AG04450 (cell line): ENCODE results near the gene ZFHX3. TPM values are rescaled to one million over a fixed set of nuclear protein-coding genes. Genes with fewer than 3 reads are reported as not detected.

Source experiments
- CTCF ChIA-PET: fragments of 300-600, 350-600 bp; formaldehyde crosslinking; extraction: SDS; loops from one replicate; lab custom pipeline; 2022; ENCODE audit warnings: antibody characterized with exemption, inconsistent platforms; lab: Charles Lee
- POLR2A ChIA-PET: fragments of 350-600 bp; formaldehyde crosslinking; extraction: SDS; loops from one replicate; lab custom pipeline; 2021; ENCODE audit warnings: antibody characterized with exemption, inconsistent platforms; lab: Yijun Ruan, JAX
- DNase-seq: peaks from one replicate; pipeline ENCODE4 v3.0.0-alpha.2; 2011; ENCODE audit warnings: low read depth, low spot score
- H3K27ac ChIP-seq: one replicate; pipeline ENCODE4 v1.5.1; 2012; ENCODE audit warnings: low read depth, low read length, control low read depth
- H3K27me3 ChIP-seq: one replicate; pipeline ENCODE4 v1.6.0; 2012; ENCODE audit warnings: low read length; ENCODE audit not compliant: control insufficient read depth, insufficient read depth
- H3K4me3 ChIP-seq: 2 replicates; pipeline ENCODE4 v1.5.1; 2011; ENCODE audit warnings: mild to moderate bottlenecking, low read depth, low read length, control low read depth
- H3K9me3 ChIP-seq: 2 replicates; pipeline ENCODE4 v1.5.1; 2012; ENCODE audit warnings: low read length; ENCODE audit not compliant: control insufficient read depth, insufficient read depth
- CTCF ChIP-seq: IDR thresholded peaks from 2 replicates; pipeline ENCODE4 v1.5.1; 2011; ENCODE audit warnings: low read depth, low read length, control low read depth, inconsistent platforms
- polyA plus RNA-seq: library from polyadenylated mRNA; depleted of rRNA; stranded (reverse); fragments of >200 nt; gene quantifications from 2 replicates; pipeline ENCODE4 v1.2.3, GENCODE V29; 2011

Gene ZFHX3
- polyA plus RNA-seq, 1 experiment = 3.3 TPM

GRCh38 chr16:72850021-72850420 lies 197.9 kb downstream of the ZFHX3 start:
- no peaks in the 10 kb centered on the region for H3K27me3 ChIP-seq
- CTCF ChIA-PET = interaction anchor here (12.5 kb wide), 1 partner anchor 18 kb away, joined by 120 read pairs; no protein-coding TSS in a partner anchor
- no peaks in the 10 kb centered on the region for H3K9me3 ChIP-seq
- no peak for DNase-seq
- POLR2A ChIA-PET = no interaction called here
- H3K27ac ChIP-seq = no peak overlapping the region
- H3K4me3 ChIP-seq = no peak overlapping the region
- TF ChIP-seq CTCF = no peak

GRCh38 chr16:72848759-72849664 lies 198.9 kb downstream of the ZFHX3 start:
- CTCF ChIA-PET = interaction anchor here (0.7 to 12.5 kb wide), 4 partner anchors 10 to 290 kb away, joined by 3 to 120 read pairs (median 4); no protein-coding TSS in a partner anchor
- POLR2A ChIA-PET = interaction anchor here (0.5 to 0.8 kb wide), 2 partner anchors 195 to 1758 kb away, joined by 5 to 7 read pairs; partner anchors contain the start of gene GLG1
- H3K9me3 ChIP-seq = no peaks in the 10 kb centered on the region
- H3K27me3 ChIP-seq = no peaks in the 10 kb centered on the region
- H3K27ac ChIP-seq = peak overlapping the region; percentile 65
- no peak overlapping the region for H3K4me3 ChIP-seq
- no peak for TF ChIP-seq CTCF
- peak; percentile 65 for DNase-seq

GRCh38 chr16:72848028-72848400 lies 199.9 kb downstream of the ZFHX3 start:
- ChIA-PET POLR2A (interaction anchor here (0.6 kb wide), 1 partner anchor 77 kb away, joined by 3 read pairs; no protein-coding TSS in a partner anchor), CTCF (interaction anchor here (1.3 to 12.5 kb wide), 4 partner anchors 11 to 345 kb away, joined by 3 to 120 read pairs (median 6); no protein-coding TSS in a partner anchor)
- no peak for TF ChIP-seq CTCF
- Histone ChIP-seq H3K4me3 (no peak overlapping the region), H3K27ac (no peak overlapping the region), H3K9me3 (no peaks in the 10 kb centered on the region), H3K27me3 (no peaks in the 10 kb centered on the region)
- no peak for DNase-seq

GRCh38 chr16:72847187-72848027 lies 200.5 kb downstream of the ZFHX3 start:
- CTCF ChIA-PET = interaction anchor here (1.0 to 12.5 kb wide), 5 partner anchors 10 to 344 kb away, joined by 3 to 120 read pairs (median 5); no protein-coding TSS in a partner anchor
- H3K27ac ChIP-seq = no peak overlapping the region
- POLR2A ChIA-PET = interaction anchor here (0.6 kb wide), 1 partner anchor 77 kb away, joined by 3 read pairs; no protein-coding TSS in a partner anchor
- H3K27me3 ChIP-seq = no peaks in the 10 kb centered on the region
- peak; percentile 44 for TF ChIP-seq CTCF
- DNase-seq = no peak
- no peaks in the 10 kb centered on the region for H3K9me3 ChIP-seq
- H3K4me3 ChIP-seq = no peak overlapping the region
